ENCODE measurements around the gene NUDT2.

GRCh38 chr9:34331196-34331595, 1.8 kb downstream of the NUDT2 start:
- no peak for TF ChIP-seq EZH2 (IDR thresholded peaks at IDR 0.05)
- no peak for TF ChIP-seq POLR2AphosphoS5 (IDR thresholded peaks at IDR 0.05; ENCODE audit: borderline replicate concordance, low read depth, low read length)
